IMR-90 (cell line): ENCODE data around the gene MYL4. TPM values are rescaled to one million over a fixed set of nuclear protein-coding genes. Genes with fewer than 3 reads are reported as not detected.

Experiments
- ATAC-seq: fragments of 200-7000 bp; cut with Tn5 transposase; 2 replicates; pipeline ENCODE4 v1.9.1; 2020; ENCODE audit warnings: low read depth, mild to moderate bottlenecking, moderate library complexity
- Bru-seq: library from RNA; stranded (reverse); fragments of 400-500 nt; gene quantifications from one replicate; lab custom pipeline; 2021; lab: Mats Ljungman, UMichigan
- BruChase-seq, 2 experiments: library from RNA; stranded (reverse); fragments of 400-500 nt; gene quantifications; one replicate each; lab custom pipeline; 2021; lab: Mats Ljungman, UMichigan
- BruUV-seq: library from RNA; stranded (reverse); fragments of 400-500 nt; replicated peaks from 2 replicates; lab custom pipeline; 2021; lab: Mats Ljungman, UMichigan
- CTCF ChIA-PET: fragments of 300-600 bp; formaldehyde crosslinking; extraction: SDS; loops from one replicate; lab custom pipeline; 2021; ENCODE audit warnings: antibody characterized with exemption; lab: Yijun Ruan, JAX
- POLR2A ChIA-PET: fragments of 300-600 bp; sonication (Branson Sonifier 250); formaldehyde crosslinking; loops from one replicate; lab custom pipeline; 2022; ENCODE audit warnings: antibody characterized with exemption; ENCODE audit not compliant: unreplicated experiment; lab: Charles Lee
- DNase-seq: peaks from one replicate; pipeline ENCODE4 v3.0.0; 2013
- H2AFZ ChIP-seq: replicated peaks from 2 replicates; pipeline ENCODE3; 2013; ENCODE audit warnings: low read length, mild to moderate bottlenecking; ENCODE audit not compliant: poor library complexity
- H2AK5ac ChIP-seq: 2 replicates; pipeline ENCODE4 v1.6.1; 2013; ENCODE audit warnings: low read depth, low read length, inconsistent platforms
- H2AK9ac ChIP-seq: replicated peaks from 2 replicates; pipeline ENCODE3; 2013; ENCODE audit warnings: mild to moderate bottlenecking, low read depth, low read length, moderate library complexity; ENCODE audit not compliant: poor library complexity
- H2BK120ac ChIP-seq: 2 replicates; pipeline ENCODE4 v1.6.1; 2013; ENCODE audit warnings: low read depth, low read length, inconsistent platforms
- H2BK15ac ChIP-seq: 3 replicates; pipeline ENCODE4 v1.6.1; 2013; ENCODE audit warnings: low read depth, low read length, inconsistent platforms
- H2BK20ac ChIP-seq: 2 replicates; pipeline ENCODE4 v1.6.1; 2013; ENCODE audit warnings: low read depth, mild to moderate bottlenecking, inconsistent platforms, low read length, moderate library complexity
- H2BK5ac ChIP-seq: 2 replicates; pipeline ENCODE4 v1.6.1; 2013; ENCODE audit warnings: mild to moderate bottlenecking, low read depth, low read length, inconsistent platforms; ENCODE audit not compliant: poor library complexity, severe bottlenecking
- H3K14ac ChIP-seq: replicated peaks from 2 replicates; pipeline ENCODE4 v1.6.1; 2013; ENCODE audit warnings: low read depth, low read length, inconsistent platforms
- H3K18ac ChIP-seq: 2 replicates; pipeline ENCODE4 v1.6.1; 2013; ENCODE audit warnings: low read depth, low read length, control low read depth
- H3K23ac ChIP-seq: 2 replicates; pipeline ENCODE4 v1.6.1; 2013; ENCODE audit warnings: low read depth, low read length, inconsistent platforms
- H3K27ac ChIP-seq: 2 replicates; pipeline ENCODE4 v1.5.1; 2013; ENCODE audit warnings: mild to moderate bottlenecking, control low read depth, low read length; ENCODE audit not compliant: insufficient read depth
- H3K27me3 ChIP-seq: 2 replicates; pipeline ENCODE4 v1.6.1; 2013; ENCODE audit warnings: low read length; ENCODE audit not compliant: control insufficient read depth, insufficient read depth
- H3K36me3 ChIP-seq: 2 replicates; pipeline ENCODE4 v1.6.1; 2013; ENCODE audit warnings: low read length, mixed read lengths; ENCODE audit not compliant: control insufficient read depth, insufficient read depth
- H3K4ac ChIP-seq: 2 replicates; pipeline ENCODE4 v1.6.1; 2013; ENCODE audit warnings: low read depth, low read length, inconsistent platforms
- H3K4me1 ChIP-seq: 2 replicates; pipeline ENCODE4 v1.6.1; 2013; ENCODE audit warnings: low read length, mixed read lengths; ENCODE audit not compliant: control insufficient read depth, insufficient read depth
- H3K4me2 ChIP-seq: 2 replicates; pipeline ENCODE4 v1.6.1; 2013; ENCODE audit warnings: low read depth, mild to moderate bottlenecking, control low read depth, low read length, moderate library complexity
- H3K4me3 ChIP-seq: 2 replicates; pipeline ENCODE4 v1.5.1; 2013; ENCODE audit warnings: low read depth, mild to moderate bottlenecking, control low read depth, low read length, moderate library complexity; ENCODE audit not compliant: insufficient read depth
- H3K56ac ChIP-seq: 2 replicates; pipeline ENCODE4 v1.6.1; 2013; ENCODE audit warnings: low read length, inconsistent platforms; ENCODE audit not compliant: insufficient read depth; ENCODE audit errors: extremely low read depth
- H3K79me1 ChIP-seq, 2 experiments: 2 replicates each; pipeline ENCODE4 v1.6.1; 2013; ENCODE audit warnings: low read length in 2 of 2, inconsistent platforms in 1 of 2, low read depth in 1 of 2
- H3K9ac ChIP-seq: 2 replicates; pipeline ENCODE4 v1.6.1; 2013; ENCODE audit warnings: low read depth, low read length, control low read depth
- H3K9me1 ChIP-seq: 2 replicates; pipeline ENCODE4 v1.6.1; 2013; ENCODE audit warnings: low read length, inconsistent platforms; ENCODE audit not compliant: insufficient read depth
- H3K9me3 ChIP-seq: 2 replicates; pipeline ENCODE4 v1.6.1; 2013; ENCODE audit warnings: low read length; ENCODE audit not compliant: control insufficient read depth, insufficient read depth
- H4K20me1 ChIP-seq: 2 replicates; pipeline ENCODE4 v1.6.1; 2013; ENCODE audit warnings: low read length, inconsistent platforms; ENCODE audit not compliant: insufficient read depth
- H4K5ac ChIP-seq: 2 replicates; pipeline ENCODE4 v1.6.1; 2013; ENCODE audit warnings: mild to moderate bottlenecking, low read depth, low read length, control low read depth
- H4K8ac ChIP-seq, 2 experiments: 2 replicates each; pipeline ENCODE4 v1.6.1; 2013; ENCODE audit warnings: low read depth in 2 of 2, low read length in 2 of 2, control low read depth in 1 of 2, inconsistent platforms in 1 of 2
- H4K91ac ChIP-seq: 2 replicates; pipeline ENCODE4 v1.6.1; 2013; ENCODE audit warnings: low read depth, low read length, inconsistent platforms; ENCODE audit not compliant: insufficient read depth
- CHD1 ChIP-seq: IDR thresholded peaks from 2 replicates; pipeline ENCODE4 v1.6.1; 2012; ENCODE audit warnings: low read depth, low read length, improper control_type of control experiment
- CTCF ChIP-seq: conservative IDR thresholded peaks from 2 replicates; pipeline ENCODE4 v1.5.1; 2012; ENCODE audit warnings: mild to moderate bottlenecking, low read depth, low read length, improper control_type of control experiment
- ELK1 ChIP-seq: fragments of 150-350 bp; IDR thresholded peaks from 2 replicates; pipeline ENCODE4 v1.6.1; 2016; ENCODE audit warnings: low read depth, mild to moderate bottlenecking, low read length, moderate library complexity, borderline replicate concordance
- FOS ChIP-seq: fragments of 150-350 bp; IDR thresholded peaks from 2 replicates; pipeline ENCODE4 v1.6.1; 2016; ENCODE audit warnings: low read depth, low read length
- MAFK ChIP-seq: IDR thresholded peaks from 2 replicates; pipeline ENCODE4 v1.6.1; 2012; ENCODE audit warnings: low read depth, low read length, improper control_type of control experiment
- MXI1 ChIP-seq: IDR thresholded peaks from 2 replicates; pipeline ENCODE4 v1.6.1; 2012; ENCODE audit warnings: low read depth, mild to moderate bottlenecking, low read length, moderate library complexity, borderline replicate concordance
- POLR2A ChIP-seq: IDR thresholded peaks from 2 replicates; pipeline ENCODE4 v1.6.1; 2012; ENCODE audit warnings: mild to moderate bottlenecking, low read depth, low read length
- RCOR1 ChIP-seq: IDR thresholded peaks from 2 replicates; pipeline ENCODE4 v1.6.1; 2012; ENCODE audit warnings: mild to moderate bottlenecking, low read length, improper control_type of control experiment; ENCODE audit not compliant: insufficient replicate concordance
- RFX5 ChIP-seq: IDR thresholded peaks from 2 replicates; pipeline ENCODE4 v1.8.0; 2012; ENCODE audit warnings: low read depth, mild to moderate bottlenecking, low read length, moderate library complexity
- SMC3 ChIP-seq: fragments of 150-350 bp; IDR thresholded peaks from 2 replicates; pipeline ENCODE4 v1.6.1; 2016; ENCODE audit warnings: low read depth, mild to moderate bottlenecking, antibody characterized with exemption, low read length, moderate library complexity
- WGBS, 2 experiments: methylation state at CpG; one replicate each; pipeline versions ENCODE4 v1.1.5 to v1.1.7; 2013; ENCODE audit warnings: missing lambda C conversion rate in 2 of 2; ENCODE audit not compliant: insufficient read length in 1 of 2; ENCODE audit errors: extremely low coverage in 2 of 2; 5-methylcytosine and 5-hydroxymethylcytosine counted together
- dilution Hi-C: fragments of 300-500 bp; cut with HindIII; formaldehyde crosslinking; loops from one replicate; pipeline ENCODE4 v1.14.3; 2018; ENCODE audit warnings: low sequenced_read_pairs; ENCODE audit not compliant: unreplicated experiment
- in situ Hi-C: fragments of 300-500 bp; cut with MboI; formaldehyde crosslinking; loops from 3 replicates; pipeline ENCODE4 v1.14.3; 2019; ENCODE audit warnings: low sequenced_read_pairs, inconsistent platforms, mixed read lengths
- intact Hi-C: fragments of 100-400 bp; cut with micrococcal nuclease; formaldehyde crosslinking; loops from 2 replicates; pipeline ENCODE4 v1.10.0; 2022
- long read RNA-seq: library from polyadenylated mRNA; unstranded; transcript quantifications from one replicate; pipeline ENCODE4 v2.0.0, GENCODE V29; 2021; ENCODE audit not compliant: unreplicated experiment
- polyA plus RNA-seq, 3 experiments: library from polyadenylated mRNA; depleted of rRNA; stranded (reverse); fragments of >200 nt; gene quantifications; 2 replicates each; pipeline ENCODE4 v1.2.3, GENCODE V29; 2012; ENCODE audit warnings: low replicate concordance in 1 of 3
- total RNA-seq: library from RNA; depleted of rRNA; stranded (reverse); fragments of >200 nt; gene quantifications from 2 replicates; pipeline ENCODE4 v1.2.3, GENCODE V29; 2012; rRNA removed

MYL4 gene
- 0.28 TPM in 1 of 2 replicates, not detected in the other for total RNA-seq
- polyA plus RNA-seq (2012; rRNA removed) = 0.20 TPM in 1 of 2 replicates, not detected in the other
- 0.14 TPM in 1 of 2 replicates, not detected in the other for polyA plus RNA-seq (2012; cell fraction: cytosol; rRNA removed)
- 0.41 and 0.42 TPM in 2 replicates for polyA plus RNA-seq (2012; cell fraction: nucleus; rRNA removed; ENCODE audit: low replicate concordance)
- Bru-seq, nascent RNA = percentile 19 among the genes with signal in this experiment
- percentile 11 among the genes with signal in this experiment for BruChase-seq, experiment 1, labeled RNA remaining after a 6-hour chase
- BruChase-seq, experiment 2, labeled RNA remaining after a 2-hour chase = percentile 16 among the genes with signal in this experiment
- long read RNA-seq, partial matches to known transcripts = 0 of 1 reads
- long read RNA-seq, other reads (novel, unspliced or antisense) = 0 of 1 reads

- Histone ChIP-seq H2BK120ac (no peak within 1 kb of the TSS; the same call in 1 of the 2 replicates), H2BK5ac (no peak within 1 kb of the TSS), H3K56ac (no peak within 1 kb of the TSS), H3K9ac (no peak within 1 kb of the TSS), H3K4ac (peak within 1 kb of the TSS; percentile 29; the same call in 1 of the 2 replicates), H3K9me1 (peaks cover 16% of the 10 kb centered on the region), H4K91ac (0 out of 2 replicates have a peak within 1 kb of the TSS, but pooled peaks have one; percentile 29), H3K4me2 (no peak within 1 kb of the TSS), H2BK20ac (no peak within 1 kb of the TSS), H4K20me1 (no peaks in the 10 kb centered on the region), H4K5ac (peak within 1 kb of the TSS; percentile 98), H3K27ac (no peak within 1 kb of the TSS), H4K8ac (peak within 1 kb of the TSS in 1 of 2 experiments; percentile 77; a peak in 1 of 4 replicates), H3K9me3 (no peaks in the 10 kb centered on the region), H2AFZ (peak within 1 kb of the TSS; percentile 76), H3K23ac (no peak within 1 kb of the TSS), H3K4me3 (no peak within 1 kb of the TSS), H3K36me3 (no peaks in the 10 kb centered on the region), H3K18ac (peak within 1 kb of the TSS; percentile 92), H2AK5ac (peak within 1 kb of the TSS; percentile 43; the same call in 1 of the 2 replicates), H3K79me1 (0 out of 4 replicates have a peak, but pooled peaks cover 0 to 3% of the 10 kb centered on the region in 2 experiments), H2BK15ac (peak within 1 kb of the TSS; percentile 27; the same call in 2 of the 3 replicates), H3K27me3 (peaks cover 8% of the 10 kb centered on the region), H3K14ac (0 out of 2 replicates have a peak within 1 kb of the TSS, but pooled peaks have one; percentile 42), H3K4me1 (peaks cover 21% of the 10 kb centered on the region), H2AK9ac (peak within 1 kb of the TSS; percentile 58)
- in situ Hi-C loops = no loop called here
- POLR2A ChIA-PET = no interaction called here
- ATAC-seq (peak; percentile 47), DNase-seq (no peak)
- intact Hi-C loops = no loop called here
- WGBS, 2 experiments = no CpG with 5 or more reads among the region's 6 CpGs
- TF ChIP-seq ELK1 (no peak), CHD1 (no peak), CTCF (no peak), FOS (no peak), RCOR1 (no peak), SMC3 (no peak), RFX5 (no peak), MXI1 (no peak), POLR2A (no peak), MAFK (no peak)
- BruUV-seq = no TSS peak
- CTCF ChIA-PET = interaction anchor here (1.2 kb wide), 1 partner anchor 20 kb away, joined by 3 read pairs; no protein-coding TSS in a partner anchor
- dilution Hi-C loops = no loop called here
These were observed at the start of gene MYL4 for GRCh38 chr17:47208744-47209488. Gene MYL4 (plus strand): TSS chr17:47209348. CDS start chr17:47209423, 75 bp downstream.
